Panc1 (cell line): Measurements from ENCODE around the gene ZER1. TPM values are rescaled to one million over a fixed set of nuclear protein-coding genes. Genes with fewer than 3 reads are reported as not detected.

Experiments used
- ATAC-seq: fragments of 200-7000 bp; cut with Tn5 transposase; 2 replicates; pipeline ENCODE4 v1.9.1; 2020; ENCODE audit warnings: mild to moderate bottlenecking, moderate library complexity
- BruUV-seq: library from RNA; stranded (reverse); fragments of 400-500 nt; replicated peaks from 2 replicates; lab custom pipeline; 2021; lab: Mats Ljungman, UMichigan
- CTCF ChIA-PET: fragments of 300-600 bp; sonication (Branson Sonifier 250); formaldehyde crosslinking; loops from one replicate; lab custom pipeline; 2022; ENCODE audit warnings: antibody characterized with exemption; lab: Charles Lee
- POLR2A ChIA-PET: fragments of 300-600 bp; sonication (Branson Sonifier 250); formaldehyde crosslinking; loops from one replicate; lab custom pipeline; 2022; ENCODE audit warnings: antibody characterized with exemption; lab: Charles Lee
- DNase-seq: peaks from one replicate; pipeline ENCODE4 v3.0.0-alpha.2; 2010; ENCODE audit warnings: low read depth, low spot score
- H3K27ac ChIP-seq: 2 replicates; pipeline ENCODE4 v1.5.1; 2011; ENCODE audit warnings: mild to moderate bottlenecking, low read length, inconsistent platforms
- H3K27me3 ChIP-seq: fragments of 200-500 bp; sonication (Bioruptor generic); 2 replicates; pipeline ENCODE4 v1.6.0; 2014; ENCODE audit warnings: low read length, inconsistent platforms; ENCODE audit not compliant: control insufficient read depth, insufficient read depth
- H3K36me3 ChIP-seq: fragments of 200-500 bp; sonication (Bioruptor generic); 2 replicates; pipeline ENCODE4 v1.5.1; 2014; ENCODE audit warnings: inconsistent platforms, mild to moderate bottlenecking, low read length, moderate library complexity; ENCODE audit not compliant: control insufficient read depth, insufficient read depth
- H3K4me1 ChIP-seq: 2 replicates; pipeline ENCODE4 v1.5.1; 2011; ENCODE audit warnings: inconsistent platforms, mild to moderate bottlenecking, low read length, moderate library complexity; ENCODE audit not compliant: control insufficient read depth, insufficient read depth
- H3K4me3 ChIP-seq, 2 experiments: 2 replicates each; pipeline ENCODE4 v1.5.1; 2011 to 2012; ENCODE audit warnings: low read depth in 2 of 2, low read length in 2 of 2, mild to moderate bottlenecking in 2 of 2, inconsistent platforms in 1 of 2, moderate library complexity in 1 of 2
- H3K9me3 ChIP-seq: fragments of 200-500 bp; sonication (Bioruptor generic); 2 replicates; pipeline ENCODE4 v1.5.1; 2014; ENCODE audit warnings: low read depth, mild to moderate bottlenecking, inconsistent platforms, low read length, moderate library complexity; ENCODE audit not compliant: control insufficient read depth, insufficient read depth
- CTCF ChIP-seq: fragments of 450-650 bp; IDR thresholded peaks from 2 replicates; pipeline ENCODE4 v1.5.1; 2017; ENCODE audit warnings: mild to moderate bottlenecking
- POLR2AphosphoS5 ChIP-seq: IDR thresholded peaks from 2 replicates; pipeline ENCODE4 v1.6.1; 2012; ENCODE audit warnings: mild to moderate bottlenecking, low read depth, low read length, moderate library complexity
- REST ChIP-seq, 2 experiments: IDR thresholded peaks; 2 replicates each; pipeline ENCODE4 v1.6.1; 2011 to 2012; ENCODE audit warnings: low read depth in 2 of 2, control low read depth in 1 of 2, low read length in 1 of 2, mild to moderate bottlenecking in 1 of 2, moderate library complexity in 1 of 2; ENCODE audit not compliant: insufficient read depth in 1 of 2
- SIN3A ChIP-seq: IDR thresholded peaks from 2 replicates; pipeline ENCODE4 v1.6.1; 2012; ENCODE audit warnings: low read depth, mild to moderate bottlenecking, low read length, moderate library complexity, borderline replicate concordance; ENCODE audit not compliant: insufficient read depth
- TCF7L2 ChIP-seq: IDR thresholded peaks from 2 replicates; pipeline ENCODE4 v1.6.1; 2011; ENCODE audit warnings: mild to moderate bottlenecking, low read depth, low read length, inconsistent platforms
- in situ Hi-C: cut with HindIII; loops from 2 replicates; pipeline ENCODE4 v1.10.0; 2016; ENCODE audit warnings: low sequenced_read_pairs, low pct_unique_long_range_greater_than_20kb
- intact Hi-C: fragments of 100-400 bp; cut with micrococcal nuclease; formaldehyde crosslinking; loops from one replicate; pipeline ENCODE4 v1.10.0; 2022; ENCODE audit not compliant: unreplicated experiment
- total RNA-seq: library from RNA; stranded (reverse); gene quantifications from one replicate; pipeline ENCODE4 v1.2.1, GENCODE V29; 2021; ENCODE audit not compliant: unreplicated experiment

The ZER1 gene
- total RNA-seq, 1 experiment from 2014 or later, result 16.2 TPM

- H3K4me1 ChIP-seq, result no peaks in the 10 kb centered on the region
- no peak for DNase-seq
- in situ Hi-C loops, result no loop called here
- ChIA-PET CTCF (interaction anchor here (0.6 to 1.4 kb wide), 3 partner anchors 39 to 69 kb away, joined by 3 to 8 read pairs (median 3); no protein-coding TSS in a partner anchor), POLR2A (no interaction called here)
- BruUV-seq, result no TSS peak
- H3K9me3 ChIP-seq, result no peaks in the 10 kb centered on the region
- ATAC-seq, result no peak
- H3K27ac ChIP-seq, result no peak overlapping the region
- no peaks in the 10 kb centered on the region for H3K27me3 ChIP-seq
- TF ChIP-seq REST (IDR thresholded peaks at IDR 0.05; ENCODE audit: insufficient read depth in 1 of 2, low read depth in 2 of 2, low read length in 1 of 2) (no peak), SIN3A (no peak), POLR2AphosphoS5 (no peak), TCF7L2 (no peak), CTCF (no peak)
- no peak overlapping the region for H3K4me3 ChIP-seq
- no peaks in the 10 kb centered on the region for H3K36me3 ChIP-seq
- intact Hi-C loops, result loop anchor here (10.0 kb wide), 1 partner anchor 82 kb away; the partner anchor contains the start of gene ENDOG
These were observed 39.2 kb downstream of the ZER1 start for GRCh38 chr9:128732576-128732975.

GRCh38 chr9:128731691-128732090 is 40.0 kb downstream of the ZER1 start:
- no peak for ATAC-seq
- H3K36me3 ChIP-seq, result no peaks in the 10 kb centered on the region

More at GRCh38 chr9:128731691-128732090, 40.0 kb downstream of the ZER1 start:
- Histone ChIP-seq H3K4me3 (no peak overlapping the region), H3K27me3 (no peaks in the 10 kb centered on the region), H3K9me3 (no peaks in the 10 kb centered on the region), H3K27ac (no peak overlapping the region), H3K4me1 (no peaks in the 10 kb centered on the region)
- no peak for DNase-seq
- in situ Hi-C loops, result no loop called here
- POLR2A ChIA-PET, result no interaction called here
- intact Hi-C loops, result loop anchor here (10.0 kb wide), 1 partner anchor 83 kb away; the partner anchor contains the start of gene ENDOG
- CTCF ChIA-PET, result no interaction called here
- TF ChIP-seq POLR2AphosphoS5, result no peak
- TF ChIP-seq SIN3A, result no peak
- no peak for TF ChIP-seq CTCF
- TF ChIP-seq TCF7L2, result no peak
- TF ChIP-seq REST (IDR thresholded peaks at IDR 0.05; ENCODE audit: insufficient read depth in 1 of 2, low read depth in 2 of 2, low read length in 1 of 2), result no peak
- BruUV-seq, result no TSS peak
